ENCODE results near the gene GALNT10. TPM values are rescaled to one million over a fixed set of nuclear protein-coding genes. Genes with fewer than 3 reads are reported as not detected.

GALNT10 gene
- total and polyA plus RNA-seq, 2 of the 8 experiments (the other 6 are each of a cell fraction or from before 2014, with no cell fraction given), result 4.6 to 15.5 TPM

GRCh38 chr5:154242442-154242841 is 51.9 kb downstream of the GALNT10 start:
- H3K23me2 ChIP-seq (ENCODE audit: low read depth, low read length), result no peaks in the 10 kb centered on the region
- TF ChIP-seq SUZ12 (IDR thresholded peaks at IDR 0.05; ENCODE audit: low read length) (no peak), RBBP5 (IDR thresholded peaks at IDR 0.05; ENCODE audit: borderline replicate concordance, low read depth, low read length) (no peak), HDAC6 (IDR thresholded peaks at IDR 0.05; ENCODE audit: low read depth, low read length) (no peak), FOSL1 (IDR thresholded peaks at IDR 0.05; ENCODE audit: insufficient read depth, low read depth, low read length) (no peak), EZH2 (IDR thresholded peaks at IDR 0.05; ENCODE audit: low read depth, low read length, severe bottlenecking) (no peak)
- H3K27ac ChIP-seq (ENCODE audit: low read depth, low read length), result no peak overlapping the region
- ChIA-PET POLR2A (ENCODE audit: partially characterized antibody) (no interaction called here), CTCF (ENCODE audit: partially characterized antibody) (interaction anchor here (0.9 kb wide), 1 partner anchor 11 kb away, joined by 4 read pairs; no protein-coding TSS in a partner anchor)
- H3K36me3 ChIP-seq (ENCODE audit: control insufficient read depth in 2 of 4, insufficient read depth in 4 of 4, low read length in 3 of 4), result no peaks in the 10 kb centered on the region
- H3K79me2 ChIP-seq (ENCODE audit: control insufficient read depth in 1 of 2, insufficient read depth in 2 of 2, low read length in 2 of 2), result no peaks in the 10 kb centered on the region
- H2AFZ ChIP-seq (ENCODE audit: low read length), result no peak overlapping the region
- no peaks in the 10 kb centered on the region for H3K79me1 ChIP-seq (ENCODE audit: low read depth, low read length)
- H2BK15ac ChIP-seq (ENCODE audit: low read length), result no peak overlapping the region
- WGBS, 2 experiments (ENCODE audit: extremely low coverage in 1 of 2, insufficient coverage in 1 of 2, insufficient read length in 1 of 2, insufficient replicate concordance in 2 of 2, low coverage in 1 of 2, low lambda C conversion rate in 2 of 2, missing lambda C conversion rate in 1 of 2), result 94% methylated on average over 1 of the region's 1 CpG; no CpG with 5 or more reads in 1 of the 2 experiments
- no peaks in the 10 kb centered on the region for H3K9me3 ChIP-seq (ENCODE audit: insufficient read depth in 2 of 2, low read depth in 1 of 2, low read length in 1 of 2)
- H3K27me3 ChIP-seq (replicated peaks in 1 of 4; ENCODE audit: control insufficient read depth in 3 of 4, extremely low read depth in 1 of 4, insufficient read depth in 3 of 4, low read length in 3 of 4), result no peaks in the 10 kb centered on the region
- H3K4me2 ChIP-seq (ENCODE audit: insufficient read depth in 1 of 2, low read depth in 2 of 2, low read length in 2 of 2), result no peak overlapping the region
- no peak overlapping the region for H2BK20ac ChIP-seq (ENCODE audit: low read length)
- FAIRE-seq (no peak), DNase-seq (ENCODE audit: low read depth in 1 of 2, low spot score in 2 of 2) (no peak)
- H4K5ac ChIP-seq (ENCODE audit: insufficient read length, low read depth, low read length), result no peak overlapping the region
- no peak overlapping the region for H3K23ac ChIP-seq (ENCODE audit: insufficient read length)
- H4K8ac ChIP-seq (ENCODE audit: extremely low read depth, insufficient read depth, low read length), result no peak overlapping the region; the same call in 1 of the 2 replicates
- H3K18ac ChIP-seq (ENCODE audit: extremely low read depth, low read length), result no peak overlapping the region
- H4K91ac ChIP-seq (replicated peaks; ENCODE audit: insufficient read length, low read length), result no peak overlapping the region
- H3K9ac ChIP-seq (replicated peaks in 1 of 4; ENCODE audit: extremely low read depth in 1 of 4, low read depth in 3 of 4, low read length in 3 of 4), result no peak overlapping the region
- no peak overlapping the region for H2BK5ac ChIP-seq (ENCODE audit: low read depth, low read length)
- no peak overlapping the region for H3K4ac ChIP-seq (replicated peaks; ENCODE audit: insufficient read length, low read depth, low read length)
- H3K4me3 ChIP-seq (ENCODE audit: extremely low read depth in 1 of 4, insufficient read depth in 2 of 4, low read depth in 3 of 4, low read length in 4 of 4), result no peak overlapping the region
- peaks cover 0 to 3% of the 10 kb centered on the region in 2 experiments for H4K20me1 ChIP-seq (replicated peaks in 1 of 2; ENCODE audit: control insufficient read depth in 1 of 2, insufficient read depth in 2 of 2, low read length in 2 of 2)
- H3K4me1 ChIP-seq (replicated peaks in 1 of 4; ENCODE audit: control insufficient read depth in 3 of 4, insufficient read depth in 4 of 4, low read length in 3 of 4), result peaks cover 0 to 7% (median 4%) of the 10 kb centered on the region in 4 experiments; a peak in 4 of 7 replicates
- no peak overlapping the region for H3K14ac ChIP-seq (ENCODE audit: insufficient read length)
- no peak overlapping the region for H3K56ac ChIP-seq (replicated peaks; ENCODE audit: insufficient read length, low read depth, low read length)
- no peak overlapping the region for H2BK12ac ChIP-seq (ENCODE audit: low read depth, low read length)
- no peak overlapping the region for H2BK120ac ChIP-seq (replicated peaks; ENCODE audit: low read depth, low read length)
- no peak overlapping the region for H2AK5ac ChIP-seq (ENCODE audit: low read depth, low read length)
